ENCODE measurements around the gene SEC31B.

DNA sequence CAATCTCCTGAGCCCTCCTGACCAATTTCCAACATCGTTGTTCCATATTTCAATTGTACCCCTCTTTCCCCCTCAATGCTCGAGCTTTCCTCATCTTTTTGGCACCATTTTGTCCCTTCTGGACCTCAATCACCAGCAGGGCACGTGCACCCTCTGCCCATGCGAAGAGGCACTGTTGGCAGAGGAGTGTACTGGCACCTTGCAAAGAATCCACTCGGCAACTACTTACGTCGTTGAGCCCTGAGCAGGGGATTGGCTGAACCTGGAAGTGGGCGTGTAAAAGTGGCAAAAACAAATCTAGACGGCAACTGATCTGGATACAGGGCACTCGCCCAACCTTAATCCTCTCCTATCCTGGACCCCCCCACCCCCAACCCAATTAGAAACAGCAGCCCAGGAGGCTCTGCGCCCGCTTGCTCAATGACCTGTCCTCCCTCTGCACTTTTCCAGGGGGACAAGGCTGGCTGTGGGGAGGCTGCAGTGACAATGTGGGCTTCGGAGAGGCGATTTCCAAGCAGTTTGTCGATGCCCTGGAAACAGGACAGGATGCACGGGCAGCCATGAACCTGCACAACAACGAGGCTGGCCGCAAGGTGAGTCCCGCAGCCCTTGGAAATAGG lies 38.1 kb downstream of the SEC31B start:
- no peak for TF ChIP-seq POLR2A (IDR thresholded peaks at IDR 0.05)
- TF ChIP-seq, protein P1, sequence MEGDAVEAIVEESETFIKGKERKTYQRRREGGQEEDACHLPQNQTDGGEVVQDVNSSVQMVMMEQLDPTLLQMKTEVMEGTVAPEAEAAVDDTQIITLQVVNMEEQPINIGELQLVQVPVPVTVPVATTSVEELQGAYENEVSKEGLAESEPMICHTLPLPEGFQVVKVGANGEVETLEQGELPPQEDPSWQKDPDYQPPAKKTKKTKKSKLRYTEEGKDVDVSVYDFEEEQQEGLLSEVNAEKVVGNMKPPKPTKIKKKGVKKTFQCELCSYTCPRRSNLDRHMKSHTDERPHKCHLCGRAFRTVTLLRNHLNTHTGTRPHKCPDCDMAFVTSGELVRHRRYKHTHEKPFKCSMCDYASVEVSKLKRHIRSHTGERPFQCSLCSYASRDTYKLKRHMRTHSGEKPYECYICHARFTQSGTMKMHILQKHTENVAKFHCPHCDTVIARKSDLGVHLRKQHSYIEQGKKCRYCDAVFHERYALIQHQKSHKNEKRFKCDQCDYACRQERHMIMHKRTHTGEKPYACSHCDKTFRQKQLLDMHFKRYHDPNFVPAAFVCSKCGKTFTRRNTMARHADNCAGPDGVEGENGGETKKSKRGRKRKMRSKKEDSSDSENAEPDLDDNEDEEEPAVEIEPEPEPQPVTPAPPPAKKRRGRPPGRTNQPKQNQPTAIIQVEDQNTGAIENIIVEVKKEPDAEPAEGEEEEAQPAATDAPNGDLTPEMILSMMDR (IDR thresholded peaks at IDR 0.05): no peak
